ENCODE results near the gene CTNNA1. TPM values are rescaled to one million over a fixed set of nuclear protein-coding genes. Genes with fewer than 3 reads are reported as not detected.
"Not testable (repeated sequence)": the region's sequence is repeated elsewhere in the genome, so short reads cannot be mapped to it uniquely, and the experiment has no call there.

The CTNNA1 gene
- total RNA-seq, 2 experiments from 2014 or later: 36.8 to 43.0 TPM

- H3K27ac Mint-ChIP-seq; H3K27me3 Mint-ChIP-seq (ENCODE audit: low read depth); H3K36me3 Mint-ChIP-seq (ENCODE audit: low read depth); H3K4me1 Mint-ChIP-seq (ENCODE audit: low read depth); H3K4me3 Mint-ChIP-seq; intact Hi-C loops (cut with micrococcal nuclease); DNase-seq; CTCF ChIA-PET; H3K9me3 Mint-ChIP-seq: not testable (repeated sequence)
Observed at GRCh38 chr5:138730496-138730895, 22.7 kb upstream of the CTNNA1 start.

- Mint-ChIP-seq H3K27ac (no peak overlapping the region), H3K36me3 (ENCODE audit: low read depth) (no peaks in the 10 kb centered on the region), H3K4me3 (no peak overlapping the region), H3K27me3 (ENCODE audit: low read depth) (peaks cover 10% of the 10 kb centered on the region), H3K9me3 (no peaks in the 10 kb centered on the region), H3K4me1 (ENCODE audit: low read depth) (peaks cover under 1% of the 10 kb centered on the region)
- CTCF ChIA-PET: no interaction called here
- no peak for DNase-seq
- intact Hi-C loops (cut with micrococcal nuclease): no loop called here
Observed at GRCh38 chr5:138732466-138732865, 20.8 kb upstream of the CTNNA1 start.

GRCh38 chr5:138732933-138733332 lies 20.3 kb upstream of the CTNNA1 start:
- CTCF ChIA-PET: no interaction called here
- intact Hi-C loops (cut with micrococcal nuclease): no loop called here
- Mint-ChIP-seq H3K36me3 (ENCODE audit: low read depth) (no peaks in the 10 kb centered on the region), H3K27me3 (ENCODE audit: low read depth) (peaks cover 10% of the 10 kb centered on the region), H3K4me3 (no peak overlapping the region), H3K4me1 (ENCODE audit: low read depth) (no peaks in the 10 kb centered on the region), H3K27ac (no peak overlapping the region), H3K9me3 (no peaks in the 10 kb centered on the region)
- DNase-seq: no peak

- Mint-ChIP-seq H3K27ac (no peak overlapping the region), H3K9me3 (no peaks in the 10 kb centered on the region), H3K4me1 (ENCODE audit: low read depth) (peaks cover 5% of the 10 kb centered on the region), H3K27me3 (ENCODE audit: low read depth) (peaks cover 10% of the 10 kb centered on the region), H3K36me3 (ENCODE audit: low read depth) (no peaks in the 10 kb centered on the region), H3K4me3 (no peak overlapping the region)
- no peak for DNase-seq
- intact Hi-C loops (cut with micrococcal nuclease): no loop called here
- CTCF ChIA-PET: no interaction called here
Observed at GRCh38 chr5:138733509-138733908, 19.7 kb upstream of the CTNNA1 start.

GRCh38 chr5:138736293-138736692 lies 16.9 kb upstream of the CTNNA1 start:
- H3K27me3 Mint-ChIP-seq (ENCODE audit: low read depth): peaks cover 13% of the 10 kb centered on the region

GRCh38 chr5:138737494-138738265 lies 15.5 kb upstream of the CTNNA1 start:
- no peak overlapping the region for H3K4me3 Mint-ChIP-seq
- H3K9me3 Mint-ChIP-seq: no peaks in the 10 kb centered on the region
- H3K27ac Mint-ChIP-seq: no peak overlapping the region
- H3K4me1 Mint-ChIP-seq (ENCODE audit: low read depth): peaks cover 16% of the 10 kb centered on the region
- intact Hi-C loops (cut with micrococcal nuclease): loop anchor here (1.0 kb wide), 1 partner anchor 83 kb away; no protein-coding TSS in a partner anchor
- DNase-seq: no peak
- CTCF ChIA-PET: no interaction called here
- H3K27me3 Mint-ChIP-seq (ENCODE audit: low read depth): peaks cover 17% of the 10 kb centered on the region
- no peaks in the 10 kb centered on the region for H3K36me3 Mint-ChIP-seq (ENCODE audit: low read depth)

More at GRCh38 chr5:138736293-138736692, 16.9 kb upstream of the CTNNA1 start:
- no peaks in the 10 kb centered on the region for H3K36me3 Mint-ChIP-seq (ENCODE audit: low read depth)
- H3K4me3 Mint-ChIP-seq: no peak overlapping the region
- peaks cover 10% of the 10 kb centered on the region for H3K4me1 Mint-ChIP-seq (ENCODE audit: low read depth)
- CTCF ChIA-PET: interaction anchor here (1.2 kb wide), 1 partner anchor 25 kb away, joined by 3 read pairs; no protein-coding TSS in a partner anchor
- no peaks in the 10 kb centered on the region for H3K9me3 Mint-ChIP-seq
- intact Hi-C loops (cut with micrococcal nuclease): no loop called here
- DNase-seq: no peak
- H3K27ac Mint-ChIP-seq: no peak overlapping the region

GRCh38 chr5:138738399-138738798 lies 14.8 kb upstream of the CTNNA1 start:
- intact Hi-C loops (cut with micrococcal nuclease): loop anchor here (1.0 kb wide), 1 partner anchor 84 kb away; no protein-coding TSS in a partner anchor
- Mint-ChIP-seq H3K27me3 (ENCODE audit: low read depth) (peaks cover 17% of the 10 kb centered on the region), H3K27ac (no peak overlapping the region)

GRCh38 chr5:138739938-138740337 lies 13.3 kb upstream of the CTNNA1 start:
- intact Hi-C loops (cut with micrococcal nuclease): no loop called here
- Mint-ChIP-seq H3K4me3 (no peak overlapping the region), H3K9me3 (no peaks in the 10 kb centered on the region), H3K36me3 (ENCODE audit: low read depth) (no peaks in the 10 kb centered on the region), H3K27me3 (ENCODE audit: low read depth) (peaks cover 17% of the 10 kb centered on the region), H3K4me1 (ENCODE audit: low read depth) (peaks cover 16% of the 10 kb centered on the region), H3K27ac (no peak overlapping the region)
- no peak for DNase-seq
- CTCF ChIA-PET: interaction anchor here (1.3 kb wide), 1 partner anchor 11 kb away, joined by 5 read pairs; no protein-coding TSS in a partner anchor

More at GRCh38 chr5:138738399-138738798, 14.8 kb upstream of the CTNNA1 start:
- Mint-ChIP-seq H3K4me3 (no peak overlapping the region), H3K36me3 (ENCODE audit: low read depth) (no peaks in the 10 kb centered on the region), H3K4me1 (ENCODE audit: low read depth) (peaks cover 16% of the 10 kb centered on the region), H3K9me3 (no peaks in the 10 kb centered on the region)
- CTCF ChIA-PET: no interaction called here
- DNase-seq: no peak

- CTCF ChIA-PET: no interaction called here
- Mint-ChIP-seq H3K4me3 (no peak overlapping the region), H3K4me1 (ENCODE audit: low read depth) (peaks cover 11% of the 10 kb centered on the region), H3K9me3 (no peaks in the 10 kb centered on the region), H3K36me3 (ENCODE audit: low read depth) (no peaks in the 10 kb centered on the region), H3K27me3 (ENCODE audit: low read depth) (peaks cover 12% of the 10 kb centered on the region), H3K27ac (no peak overlapping the region)
- DNase-seq: no peak
- intact Hi-C loops (cut with micrococcal nuclease): no loop called here
Observed at GRCh38 chr5:138743484-138743883, 9.7 kb upstream of the CTNNA1 start.

GRCh38 chr5:138745268-138745667 lies 8.0 kb upstream of the CTNNA1 start:
- intact Hi-C loops (cut with micrococcal nuclease): no loop called here
- Mint-ChIP-seq H3K4me3 (no peak overlapping the region), H3K4me1 (ENCODE audit: low read depth) (peaks cover 6% of the 10 kb centered on the region), H3K27ac (no peak overlapping the region), H3K27me3 (ENCODE audit: low read depth) (peaks cover 6% of the 10 kb centered on the region), H3K36me3 (ENCODE audit: low read depth) (no peaks in the 10 kb centered on the region), H3K9me3 (no peaks in the 10 kb centered on the region)
- no peak for DNase-seq
- CTCF ChIA-PET: no interaction called here

GRCh38 chr5:138748630-138749081 lies 4.6 kb upstream of the CTNNA1 start:
- CTCF ChIA-PET: no interaction called here
- Mint-ChIP-seq H3K4me1 (ENCODE audit: low read depth) (peaks cover 2% of the 10 kb centered on the region), H3K27me3 (ENCODE audit: low read depth) (peaks cover 15% of the 10 kb centered on the region), H3K36me3 (ENCODE audit: low read depth) (no peaks in the 10 kb centered on the region), H3K9me3 (no peaks in the 10 kb centered on the region), H3K4me3 (no peak overlapping the region), H3K27ac (no peak overlapping the region)
- intact Hi-C loops (cut with micrococcal nuclease): no loop called here
- no peak for DNase-seq

- H3K36me3 Mint-ChIP-seq (ENCODE audit: low read depth); CTCF ChIA-PET; H3K9me3 Mint-ChIP-seq; H3K4me3 Mint-ChIP-seq; H3K27ac Mint-ChIP-seq; DNase-seq: not testable (repeated sequence)
- Mint-ChIP-seq H3K27me3 (ENCODE audit: low read depth) (peaks cover 34% of the 10 kb centered on the region), H3K4me1 (ENCODE audit: low read depth) (peaks cover 19% of the 10 kb centered on the region)
- intact Hi-C loops (cut with micrococcal nuclease): loop anchor here (5.0 kb wide), 2 partner anchors 174 to 1356 kb away; partner anchors contain the start of gene HSPA9
Observed at GRCh38 chr5:138751344-138751743, 1.9 kb upstream of the CTNNA1 start.
